ENCODE measurements around the gene LRRC1.

- TF ChIP-seq REST (IDR thresholded peaks at IDR 0.05; ENCODE audit: borderline replicate concordance in 1 of 2, low read depth in 1 of 2, low read length in 2 of 2) (no peak), GTF2F1 (IDR thresholded peaks at IDR 0.05; ENCODE audit: low read length) (no peak), ZNF253 (CRISPR knock-in tag; IDR thresholded peaks at IDR 0.05; ENCODE audit: borderline replicate concordance) (no peak), SMAD3 (CRISPR knock-in tag; IDR thresholded peaks at IDR 0.05) (no peak)
Measured at GRCh38 chr6:53947780-53948179, 153.0 kb downstream of the LRRC1 start.

All from HepG2 (cell line).